MM.1S (cell line): ENCODE data around the gene ZNF385D.

Experiments
- EZH2phosphoT487 ChIP-seq: fragments of 300-600 bp; sonication (generic); IDR thresholded peaks from 2 replicates; pipeline ENCODE4 v1.6.1; 2018; ENCODE audit warnings: antibody characterized with exemption, low read length
- TF ChIP-seq, protein P1 (sequence below): fragments of 300-600 bp; sonication (generic); IDR thresholded peaks from 2 replicates; pipeline ENCODE4 v1.5.1; 2016; ENCODE audit warnings: antibody characterized with exemption, low read length, mixed read lengths

DNA sequence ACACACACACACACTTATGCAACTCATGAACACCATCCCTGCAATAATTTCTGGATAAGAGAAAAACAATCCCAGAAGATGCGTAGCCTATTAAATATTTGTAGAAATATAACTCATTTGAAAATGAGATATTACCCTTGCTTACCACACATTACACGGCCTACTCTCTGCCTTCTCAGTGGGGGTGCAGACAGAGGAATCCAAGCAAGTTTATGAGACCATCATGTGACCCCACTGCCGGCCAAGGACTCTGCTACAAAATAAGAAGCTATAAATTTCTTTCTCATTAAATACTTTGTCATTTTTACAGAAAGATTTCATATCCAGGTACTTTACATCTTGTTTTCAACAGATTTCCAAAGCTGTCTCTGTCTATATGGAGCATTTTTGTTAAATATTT, 286.3 kb downstream of the ZNF385D start:
- TF ChIP-seq, protein P1, sequence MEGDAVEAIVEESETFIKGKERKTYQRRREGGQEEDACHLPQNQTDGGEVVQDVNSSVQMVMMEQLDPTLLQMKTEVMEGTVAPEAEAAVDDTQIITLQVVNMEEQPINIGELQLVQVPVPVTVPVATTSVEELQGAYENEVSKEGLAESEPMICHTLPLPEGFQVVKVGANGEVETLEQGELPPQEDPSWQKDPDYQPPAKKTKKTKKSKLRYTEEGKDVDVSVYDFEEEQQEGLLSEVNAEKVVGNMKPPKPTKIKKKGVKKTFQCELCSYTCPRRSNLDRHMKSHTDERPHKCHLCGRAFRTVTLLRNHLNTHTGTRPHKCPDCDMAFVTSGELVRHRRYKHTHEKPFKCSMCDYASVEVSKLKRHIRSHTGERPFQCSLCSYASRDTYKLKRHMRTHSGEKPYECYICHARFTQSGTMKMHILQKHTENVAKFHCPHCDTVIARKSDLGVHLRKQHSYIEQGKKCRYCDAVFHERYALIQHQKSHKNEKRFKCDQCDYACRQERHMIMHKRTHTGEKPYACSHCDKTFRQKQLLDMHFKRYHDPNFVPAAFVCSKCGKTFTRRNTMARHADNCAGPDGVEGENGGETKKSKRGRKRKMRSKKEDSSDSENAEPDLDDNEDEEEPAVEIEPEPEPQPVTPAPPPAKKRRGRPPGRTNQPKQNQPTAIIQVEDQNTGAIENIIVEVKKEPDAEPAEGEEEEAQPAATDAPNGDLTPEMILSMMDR, result no peak
- no peak for TF ChIP-seq EZH2phosphoT487
